ENCODE data around the gene C3orf49. TPM values are rescaled to one million over a fixed set of nuclear protein-coding genes. Genes with fewer than 3 reads are reported as not detected.

The C3orf49 gene
- total RNA-seq, 1 donor from 2014 or later: not detected

DNA sequence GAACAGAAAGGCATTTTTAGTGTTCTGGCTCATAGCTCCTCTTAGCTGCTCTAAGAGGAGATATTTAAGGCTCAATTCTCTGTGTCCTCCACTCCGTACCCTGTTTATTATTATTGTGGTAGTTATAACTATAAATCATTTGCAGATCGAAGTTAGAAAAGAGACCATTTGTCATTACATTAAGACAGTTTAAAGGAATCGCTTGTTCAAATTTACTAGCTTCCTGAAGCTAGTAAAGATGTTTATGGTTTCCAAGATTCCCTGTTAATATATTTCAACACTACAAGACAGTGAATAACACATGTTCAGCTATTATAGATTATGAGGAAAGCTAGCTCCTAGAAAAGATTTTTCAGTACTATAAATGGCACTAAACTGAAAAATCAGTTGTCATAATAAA lies 57.2 kb downstream of the C3orf49 start:
- H3K4me1 Mint-ChIP-seq (ENCODE audit: low read depth): peaks cover 41% of the 10 kb centered on the region

DNA sequence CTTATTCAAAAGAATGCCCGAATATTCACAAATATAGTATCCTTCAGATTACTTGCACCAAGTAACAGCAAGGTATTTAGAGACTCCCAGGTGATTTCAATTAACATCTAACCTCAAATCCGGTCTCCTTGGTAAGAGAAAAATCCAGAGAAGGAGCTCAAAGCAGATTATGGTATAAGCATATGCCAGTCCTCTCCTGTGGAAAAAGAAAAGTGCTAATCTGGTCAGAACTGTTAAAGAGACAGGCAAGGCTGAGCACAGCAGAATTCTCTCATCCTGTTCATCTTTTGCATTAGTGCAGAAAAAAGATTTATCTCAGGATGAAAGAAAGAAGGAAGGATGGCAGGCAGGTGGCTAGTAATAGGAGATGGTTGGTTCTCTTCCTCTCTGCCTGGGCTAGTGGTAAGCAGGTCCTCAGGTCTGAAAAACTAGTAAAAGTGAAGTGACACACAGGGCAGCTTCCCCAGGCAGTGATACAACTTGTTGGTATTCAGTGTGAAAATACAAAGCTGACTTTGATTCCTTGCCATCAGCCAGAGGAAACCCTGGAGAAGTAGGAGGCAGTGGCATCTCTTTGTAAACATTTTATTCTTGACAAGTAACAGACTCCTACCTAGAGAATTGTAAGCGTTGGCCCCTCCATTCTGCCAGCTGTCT lies 58.8 kb downstream of the C3orf49 start:
- TF ChIP-seq, protein P1, sequence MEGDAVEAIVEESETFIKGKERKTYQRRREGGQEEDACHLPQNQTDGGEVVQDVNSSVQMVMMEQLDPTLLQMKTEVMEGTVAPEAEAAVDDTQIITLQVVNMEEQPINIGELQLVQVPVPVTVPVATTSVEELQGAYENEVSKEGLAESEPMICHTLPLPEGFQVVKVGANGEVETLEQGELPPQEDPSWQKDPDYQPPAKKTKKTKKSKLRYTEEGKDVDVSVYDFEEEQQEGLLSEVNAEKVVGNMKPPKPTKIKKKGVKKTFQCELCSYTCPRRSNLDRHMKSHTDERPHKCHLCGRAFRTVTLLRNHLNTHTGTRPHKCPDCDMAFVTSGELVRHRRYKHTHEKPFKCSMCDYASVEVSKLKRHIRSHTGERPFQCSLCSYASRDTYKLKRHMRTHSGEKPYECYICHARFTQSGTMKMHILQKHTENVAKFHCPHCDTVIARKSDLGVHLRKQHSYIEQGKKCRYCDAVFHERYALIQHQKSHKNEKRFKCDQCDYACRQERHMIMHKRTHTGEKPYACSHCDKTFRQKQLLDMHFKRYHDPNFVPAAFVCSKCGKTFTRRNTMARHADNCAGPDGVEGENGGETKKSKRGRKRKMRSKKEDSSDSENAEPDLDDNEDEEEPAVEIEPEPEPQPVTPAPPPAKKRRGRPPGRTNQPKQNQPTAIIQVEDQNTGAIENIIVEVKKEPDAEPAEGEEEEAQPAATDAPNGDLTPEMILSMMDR (IDR thresholded peaks at IDR 0.05): no peak
- no peaks in the 10 kb centered on the region for H3K27me3 Mint-ChIP-seq (ENCODE audit: low read depth)
- H3K9me3 Mint-ChIP-seq (ENCODE audit: low read depth): no peaks in the 10 kb centered on the region
- H3K4me3 Mint-ChIP-seq (ENCODE audit: unreplicated experiment): no peak overlapping the region
- H3K27ac Mint-ChIP-seq (ENCODE audit: unreplicated experiment): peak overlapping the region; percentile 27
- DNase-seq (ENCODE audit: low spot score): no peak
- peaks cover 34% of the 10 kb centered on the region for H3K4me1 Mint-ChIP-seq (ENCODE audit: low read depth)
- H3K36me3 Mint-ChIP-seq (ENCODE audit: low read depth): no peaks in the 10 kb centered on the region

More for the DNA sequence above, 57.2 kb downstream of the C3orf49 start:
- no peak overlapping the region for H3K27ac Mint-ChIP-seq (ENCODE audit: unreplicated experiment)
- no peaks in the 10 kb centered on the region for H3K36me3 Mint-ChIP-seq (ENCODE audit: low read depth)
- no peak overlapping the region for H3K4me3 Mint-ChIP-seq (ENCODE audit: unreplicated experiment)
- H3K9me3 Mint-ChIP-seq (ENCODE audit: low read depth): no peaks in the 10 kb centered on the region
- TF ChIP-seq, protein P1 (IDR thresholded peaks at IDR 0.05): no peak
- no peaks in the 10 kb centered on the region for H3K27me3 Mint-ChIP-seq (ENCODE audit: low read depth)
- no peak for DNase-seq (ENCODE audit: low spot score)

DNA sequence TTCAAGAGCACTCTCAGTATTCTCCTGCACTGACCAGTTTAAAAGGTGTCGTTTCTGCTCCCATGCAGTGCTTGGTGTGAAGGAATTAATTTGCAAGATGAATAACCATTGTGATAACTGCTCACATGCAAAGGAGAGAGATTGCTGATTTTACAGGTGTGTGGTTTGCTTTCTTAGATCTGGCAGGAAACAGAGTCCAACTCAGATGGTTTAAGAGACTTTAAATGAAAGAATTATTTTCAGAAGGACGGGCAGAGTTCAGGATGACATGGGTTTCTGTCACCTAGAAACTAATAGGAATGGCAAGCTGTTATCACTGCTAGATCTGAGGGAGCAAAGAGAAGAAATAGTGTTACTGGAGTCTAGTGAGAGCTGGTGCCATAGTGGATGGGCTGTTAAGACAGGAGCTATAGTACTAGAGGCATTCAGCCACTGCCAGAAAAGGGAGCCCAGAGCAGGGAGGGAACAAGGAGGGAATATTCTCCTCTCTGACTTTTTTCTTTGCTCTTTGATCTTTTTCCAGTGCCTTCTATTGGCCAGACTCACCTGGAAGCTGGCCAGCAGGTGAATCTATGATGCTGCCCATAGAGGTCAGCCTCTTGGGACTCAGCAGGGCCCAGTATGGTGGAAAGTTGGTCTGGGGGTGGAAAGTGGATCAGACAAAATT lies 59.4 kb downstream of the C3orf49 start:
- TF ChIP-seq, protein P1 (IDR thresholded peaks at IDR 0.05): no peak
- H3K4me1 Mint-ChIP-seq (ENCODE audit: low read depth): peaks cover 34% of the 10 kb centered on the region
- H3K36me3 Mint-ChIP-seq (ENCODE audit: low read depth): no peaks in the 10 kb centered on the region

DNA sequence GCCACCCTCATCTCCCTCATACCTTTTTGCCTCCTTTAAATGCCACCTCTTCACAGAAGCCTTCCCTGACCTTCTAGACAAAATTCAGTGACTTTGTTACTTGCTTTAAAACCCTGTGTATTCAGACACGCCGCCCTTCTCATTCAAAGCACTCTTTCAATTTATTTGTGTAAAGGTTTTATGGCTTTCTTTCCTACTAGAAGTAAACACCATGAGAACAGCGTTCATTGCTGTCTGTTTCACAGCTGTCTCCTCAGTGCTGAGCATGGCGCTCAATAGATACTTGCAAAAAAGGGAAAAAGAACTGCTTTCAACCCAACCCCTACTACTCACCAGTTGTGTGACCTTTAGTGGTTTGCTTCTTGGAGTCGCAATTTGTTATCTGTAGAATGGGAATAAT lies 61.6 kb downstream of the C3orf49 start:
- no peak for DNase-seq (ENCODE audit: low spot score)
- no peak overlapping the region for H3K4me3 Mint-ChIP-seq (ENCODE audit: unreplicated experiment)
- no peaks in the 10 kb centered on the region for H3K9me3 Mint-ChIP-seq (ENCODE audit: low read depth)
- H3K27ac Mint-ChIP-seq (ENCODE audit: unreplicated experiment): no peak overlapping the region
- peaks cover 30% of the 10 kb centered on the region for H3K4me1 Mint-ChIP-seq (ENCODE audit: low read depth)
- TF ChIP-seq, protein P1 (IDR thresholded peaks at IDR 0.05): no peak
- H3K27me3 Mint-ChIP-seq (ENCODE audit: low read depth): no peaks in the 10 kb centered on the region
- H3K36me3 Mint-ChIP-seq (ENCODE audit: low read depth): no peaks in the 10 kb centered on the region

More for the DNA sequence above, 59.4 kb downstream of the C3orf49 start:
- Mint-ChIP-seq H3K27ac (ENCODE audit: unreplicated experiment) (peak overlapping the region; percentile 27), H3K9me3 (ENCODE audit: low read depth) (no peaks in the 10 kb centered on the region), H3K27me3 (ENCODE audit: low read depth) (no peaks in the 10 kb centered on the region), H3K4me3 (ENCODE audit: unreplicated experiment) (no peak overlapping the region)
- no peak for DNase-seq (ENCODE audit: low spot score)

DNA sequence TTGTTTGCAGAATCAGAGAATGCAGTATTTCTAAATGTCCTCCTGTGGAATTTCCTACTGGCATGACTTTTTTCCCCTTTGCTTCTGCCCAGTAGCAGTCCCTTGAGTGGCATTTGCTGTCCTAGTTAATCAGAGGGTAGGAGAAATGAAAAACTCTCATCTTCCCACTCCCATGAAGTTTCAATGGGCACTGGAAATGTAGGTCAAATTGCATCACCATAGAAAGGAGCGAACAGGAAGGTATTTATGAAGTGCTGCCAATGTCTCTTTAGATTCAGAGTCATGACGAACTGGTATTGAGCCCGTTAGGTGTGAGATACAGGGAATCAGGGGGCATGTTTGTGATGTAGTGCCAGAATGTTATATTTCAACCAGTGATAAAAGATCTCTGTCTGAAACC lies 67.8 kb downstream of the C3orf49 start:
- peaks cover 12% of the 10 kb centered on the region for H3K4me1 Mint-ChIP-seq (ENCODE audit: low read depth)

More for the DNA sequence above, 67.8 kb downstream of the C3orf49 start:
- H3K36me3 Mint-ChIP-seq (ENCODE audit: low read depth): peaks cover 2% of the 10 kb centered on the region
- no peak overlapping the region for H3K4me3 Mint-ChIP-seq (ENCODE audit: unreplicated experiment)
- H3K27me3 Mint-ChIP-seq (ENCODE audit: low read depth): no peaks in the 10 kb centered on the region
- no peaks in the 10 kb centered on the region for H3K9me3 Mint-ChIP-seq (ENCODE audit: low read depth)
- DNase-seq (ENCODE audit: low spot score): no peak
- TF ChIP-seq, protein P1 (IDR thresholded peaks at IDR 0.05): no peak
- peak overlapping the region; percentile 60 for H3K27ac Mint-ChIP-seq (ENCODE audit: unreplicated experiment)
